ENCODE results near the gene SEPSECS.

Gene SEPSECS

GRCh38 chr4:25157081-25157480 lies 3.2 kb downstream of the SEPSECS start:
- DNase-seq, result no peak

GRCh38 chr4:25155947-25156346 lies 4.3 kb downstream of the SEPSECS start:
- DNase-seq, result no peak

GRCh38 chr4:25154594-25155265 lies 5.5 kb downstream of the SEPSECS start:
- DNase-seq, result no peak

- DNase-seq, result no peak
These were observed 14.2 kb downstream of the SEPSECS start for GRCh38 chr4:25146076-25146475.

GRCh38 chr4:25144870-25145481 lies 15.3 kb downstream of the SEPSECS start:
- DNase-seq, result peak in 1 of 51 donors; percentile 8

- DNase-seq, result no peak
These were observed 17.8 kb downstream of the SEPSECS start for GRCh38 chr4:25142468-25142867.

GRCh38 chr4:25141592-25141991 lies 18.7 kb downstream of the SEPSECS start:
- DNase-seq, result no peak

- no peak for DNase-seq
These were observed 27.1 kb downstream of the SEPSECS start for GRCh38 chr4:25133132-25133531.

GRCh38 chr4:25131926-25132325 lies 28.3 kb downstream of the SEPSECS start:
- no peak for DNase-seq

- no peak for DNase-seq
These were observed 28.9 kb downstream of the SEPSECS start for GRCh38 chr4:25131381-25131780.

- no peak for DNase-seq
These were observed 30.3 kb downstream of the SEPSECS start for GRCh38 chr4:25129917-25130316.

- DNase-seq, result no peak
These were observed 31.6 kb downstream of the SEPSECS start for GRCh38 chr4:25128671-25129070.

- DNase-seq, result no peak
These were observed 37.0 kb downstream of the SEPSECS start for GRCh38 chr4:25123236-25123635.

GRCh38 chr4:25120146-25120940 lies 39.9 kb downstream of the SEPSECS start:
- no peak for DNase-seq

- no peak for DNase-seq
These were observed 42.4 kb downstream of the SEPSECS start for GRCh38 chr4:25117716-25118472.

GRCh38 chr4:25117274-25117673 lies 43.0 kb downstream of the SEPSECS start:
- DNase-seq, result no peak

GRCh38 chr4:25113915-25114904 lies 46.0 kb downstream of the SEPSECS start:
- no peak for DNase-seq

- DNase-seq, result no peak
These were observed 47.3 kb downstream of the SEPSECS start for GRCh38 chr4:25112995-25113380.

GRCh38 chr4:25112366-25112994 lies 47.8 kb downstream of the SEPSECS start:
- no peak for DNase-seq

GRCh38 chr4:25111648-25112196 lies 48.5 kb downstream of the SEPSECS start:
- no peak for DNase-seq
